SK-N-SH treated with all-trans-retinoic acid at 6 μM for 48 hours (cell line): ENCODE measurements around the gene PLAAT4.
A peak's percentile ranks its signal among the peaks of the same experiment; 100 is the strongest.

ENCODE experiments used
- ATAC-seq: fragments of 200-7000 bp; cut with Tn5 transposase; 3 replicates; pipeline ENCODE4 v1.9.1; 2020; ENCODE audit warnings: mild to moderate bottlenecking, moderate library complexity
- ARNTL ChIP-seq: fragments of 450-650 bp; formaldehyde crosslinking; IDR thresholded peaks from 2 replicates; pipeline ENCODE4 v1.5.0; 2020; ENCODE audit warnings: low read depth, mild to moderate bottlenecking, moderate library complexity, borderline replicate concordance
- BACH2 ChIP-seq: fragments of 250-450 bp; sonication (Bioruptor Pico); IDR thresholded peaks from 2 replicates; pipeline ENCODE4 v1.9.0; 2021; ENCODE audit warnings: mild to moderate bottlenecking, borderline replicate concordance
- CREB5 ChIP-seq: fragments of 250-450 bp; sonication (Bioruptor Pico); IDR thresholded peaks from 2 replicates; pipeline ENCODE4 v1.5.1; 2020; ENCODE audit warnings: low read depth, mild to moderate bottlenecking, moderate library complexity
- CSDC2 ChIP-seq: fragments of 250-450 bp; sonication (Bioruptor Pico); IDR thresholded peaks from 2 replicates; pipeline ENCODE4 v1.5.0; 2020; ENCODE audit warnings: mild to moderate bottlenecking, moderate library complexity
- ESRRG ChIP-seq: fragments of 250-450 bp; sonication (Bioruptor Pico); IDR thresholded peaks from 2 replicates; pipeline ENCODE4 v1.6.1; 2021; ENCODE audit warnings: mild to moderate bottlenecking
- GLIS3 ChIP-seq: fragments of 250-450 bp; sonication (Bioruptor Pico); IDR thresholded peaks from 2 replicates; pipeline ENCODE4 v1.5.0; 2020; ENCODE audit warnings: mild to moderate bottlenecking, moderate library complexity
- ISL1 ChIP-seq: fragments of 250-450 bp; sonication (Bioruptor Pico); IDR thresholded peaks from 2 replicates; pipeline ENCODE4 v2.1.2; 2022; ENCODE audit warnings: mild to moderate bottlenecking, moderate library complexity
- OSR1 ChIP-seq: fragments of 250-450 bp; sonication (Bioruptor Pico); IDR thresholded peaks from 2 replicates; pipeline ENCODE4 v1.8.0; 2022; ENCODE audit warnings: moderate library complexity, mild to moderate bottlenecking, inconsistent platforms
- PATZ1 ChIP-seq: fragments of 250-450 bp; sonication (Bioruptor Pico); IDR thresholded peaks from 2 replicates; pipeline ENCODE4 v1.8.0; 2020; ENCODE audit warnings: mild to moderate bottlenecking, moderate library complexity, borderline replicate concordance
- PPARA ChIP-seq: fragments of 250-450 bp; sonication (Bioruptor Pico); IDR thresholded peaks from 2 replicates; pipeline ENCODE4 v1.5.0; 2020; ENCODE audit warnings: mild to moderate bottlenecking, borderline replicate concordance
- RARB ChIP-seq: fragments of 250-450 bp; sonication (Bioruptor Pico); IDR thresholded peaks from 2 replicates; pipeline ENCODE4 v1.8.0; 2021; ENCODE audit warnings: mild to moderate bottlenecking, moderate library complexity
- SNAI2 ChIP-seq: fragments of 250-450 bp; sonication (Bioruptor Pico); IDR thresholded peaks from 2 replicates; pipeline ENCODE4 v1.5.0; 2020; ENCODE audit warnings: mild to moderate bottlenecking, moderate library complexity
- TCF4 ChIP-seq: fragments of 250-450 bp; sonication (Bioruptor Pico); IDR thresholded peaks from 2 replicates; pipeline ENCODE4 v1.8.0; 2021; ENCODE audit warnings: mild to moderate bottlenecking, moderate library complexity, borderline replicate concordance
- ZC3H10 ChIP-seq: fragments of 250-450 bp; sonication (Bioruptor Pico); IDR thresholded peaks from 2 replicates; pipeline ENCODE4 v1.5.1; 2021; ENCODE audit warnings: mild to moderate bottlenecking, moderate library complexity
- ZFP3 ChIP-seq: fragments of 250-450 bp; sonication (Bioruptor Pico); IDR thresholded peaks from 2 replicates; pipeline ENCODE4 v1.5.0; 2020; ENCODE audit warnings: mild to moderate bottlenecking, moderate library complexity
- ZFP30 ChIP-seq: fragments of 450-650 bp; formaldehyde crosslinking; IDR thresholded peaks from 2 replicates; pipeline ENCODE4 v1.5.0; 2022; ENCODE audit warnings: mild to moderate bottlenecking, moderate library complexity
- ZNF565 ChIP-seq: fragments of 450-650 bp; formaldehyde crosslinking; conservative IDR thresholded peaks from 2 replicates; pipeline ENCODE4 v1.5.0; 2020; ENCODE audit warnings: low read depth, mild to moderate bottlenecking, moderate library complexity
- ZNF70 ChIP-seq: fragments of 450-650 bp; formaldehyde crosslinking; IDR thresholded peaks from 2 replicates; pipeline ENCODE4 v1.5.0; 2020; ENCODE audit warnings: mild to moderate bottlenecking, moderate library complexity
- TF ChIP-seq, protein P1 (sequence below): fragments of 250-450 bp; sonication (Bioruptor Pico); IDR thresholded peaks from 2 replicates; pipeline ENCODE4 v1.5.1; 2021; ENCODE audit warnings: mild to moderate bottlenecking, moderate library complexity
- TF ChIP-seq, protein P2 (sequence below): fragments of 250-450 bp; sonication (Bioruptor Pico); IDR thresholded peaks from 2 replicates; pipeline ENCODE4 v1.8.0; 2021; ENCODE audit warnings: low read depth, mild to moderate bottlenecking, moderate library complexity, borderline replicate concordance

Gene PLAAT4

DNA sequence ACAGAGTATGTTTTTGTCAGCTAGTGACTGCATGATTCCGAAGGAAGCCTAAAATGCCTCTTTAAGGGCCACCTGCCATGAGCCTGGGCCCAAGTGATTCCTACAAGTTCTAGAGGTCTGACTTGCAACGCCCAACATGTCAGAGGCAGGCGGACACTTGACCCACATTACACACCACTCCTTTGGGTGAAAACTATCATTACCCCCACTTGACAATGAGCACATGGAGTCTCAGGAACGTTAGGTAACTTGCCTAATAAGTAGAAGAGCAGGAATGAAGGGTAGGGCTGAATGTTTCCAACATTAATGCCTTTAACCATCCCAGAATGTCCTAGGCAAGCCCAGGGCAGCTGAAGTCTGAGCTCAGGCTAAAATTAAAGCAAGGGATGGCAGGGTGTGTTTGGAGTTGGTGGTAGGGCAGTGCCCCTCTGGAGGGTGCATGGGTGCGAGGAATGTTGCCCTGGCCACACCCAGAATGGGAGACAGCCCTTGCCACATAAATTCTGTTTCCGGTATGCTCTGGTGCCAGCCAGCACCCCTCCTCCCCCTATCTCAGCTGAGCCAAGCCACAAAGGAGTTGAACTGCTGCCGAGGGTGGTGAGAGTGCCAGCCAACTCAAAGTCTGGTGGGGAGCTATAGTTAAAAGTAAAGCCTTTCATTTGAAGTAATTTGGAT is 24.0 kb downstream of the PLAAT4 start:
- TF ChIP-seq PATZ1 (CRISPR knock-in tag) (no peak), CSDC2 (no peak)
- peak; percentile 48; the same call in 2 of the 3 replicates for ATAC-seq

- ATAC-seq, result no peak
- TF ChIP-seq RARB (CRISPR knock-in tag) (no peak), ZNF70 (CRISPR knock-in tag) (no peak), PPARA (no peak), CREB5 (CRISPR knock-in tag) (no peak), ARNTL (CRISPR knock-in tag) (no peak), TCF4 (no peak), PATZ1 (CRISPR knock-in tag) (no peak), SNAI2 (CRISPR knock-in tag) (no peak), ZC3H10 (CRISPR knock-in tag) (no peak), OSR1 (CRISPR knock-in tag) (no peak), ZFP3 (CRISPR knock-in tag) (no peak), BACH2 (CRISPR knock-in tag) (no peak), ISL1 (CRISPR knock-in tag) (no peak)
- TF ChIP-seq, all 23 proteins: peak for 0
Observed at GRCh38 chr11:63563201-63564055, 26.8 kb downstream of the PLAAT4 start, which contains the start of gene PLAAT2. PLAAT2 (minus strand) TSS chr11:63563379; CDS start chr11:63563324, 55 bp downstream.

DNA sequence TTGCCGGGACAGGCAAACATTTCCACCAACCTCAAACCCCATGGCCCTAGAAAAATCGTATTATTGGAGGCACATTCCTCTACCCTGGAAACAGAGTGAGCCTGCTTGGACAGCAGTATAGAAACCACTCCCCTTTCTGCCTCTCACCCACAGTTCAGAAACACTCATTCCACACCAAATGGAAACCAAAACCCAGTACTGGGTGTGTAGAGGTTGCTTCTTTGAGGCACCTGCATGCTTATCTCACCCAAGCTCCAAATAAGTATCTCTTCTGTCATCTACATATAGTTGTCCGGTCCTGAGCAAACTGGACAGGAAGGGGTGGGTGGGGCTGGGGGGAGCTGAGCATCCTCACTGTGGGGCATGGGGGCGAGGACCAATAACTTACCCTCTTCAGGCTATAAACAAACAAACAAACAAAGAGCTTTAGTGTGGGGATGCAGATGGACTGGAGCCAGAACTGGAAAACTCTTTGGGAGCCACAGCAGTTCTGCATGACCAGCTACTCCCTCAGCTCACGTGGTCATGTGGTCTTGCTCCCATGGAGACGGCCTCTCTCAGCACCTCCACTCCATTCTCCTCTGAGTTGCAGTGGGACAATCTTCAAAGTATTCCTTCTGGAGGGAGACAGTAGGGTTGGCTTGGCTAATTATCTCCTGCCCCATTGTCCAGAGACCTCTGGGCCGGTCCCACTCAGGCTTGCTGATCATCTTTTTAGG is 27.6 kb downstream of the PLAAT4 start:
- ATAC-seq, result no peak
- TF ChIP-seq ZC3H10 (CRISPR knock-in tag), result no peak
- no peak for TF ChIP-seq RARB (CRISPR knock-in tag)
- TF ChIP-seq GLIS3 (CRISPR knock-in tag), result no peak
- TF ChIP-seq, protein P1, sequence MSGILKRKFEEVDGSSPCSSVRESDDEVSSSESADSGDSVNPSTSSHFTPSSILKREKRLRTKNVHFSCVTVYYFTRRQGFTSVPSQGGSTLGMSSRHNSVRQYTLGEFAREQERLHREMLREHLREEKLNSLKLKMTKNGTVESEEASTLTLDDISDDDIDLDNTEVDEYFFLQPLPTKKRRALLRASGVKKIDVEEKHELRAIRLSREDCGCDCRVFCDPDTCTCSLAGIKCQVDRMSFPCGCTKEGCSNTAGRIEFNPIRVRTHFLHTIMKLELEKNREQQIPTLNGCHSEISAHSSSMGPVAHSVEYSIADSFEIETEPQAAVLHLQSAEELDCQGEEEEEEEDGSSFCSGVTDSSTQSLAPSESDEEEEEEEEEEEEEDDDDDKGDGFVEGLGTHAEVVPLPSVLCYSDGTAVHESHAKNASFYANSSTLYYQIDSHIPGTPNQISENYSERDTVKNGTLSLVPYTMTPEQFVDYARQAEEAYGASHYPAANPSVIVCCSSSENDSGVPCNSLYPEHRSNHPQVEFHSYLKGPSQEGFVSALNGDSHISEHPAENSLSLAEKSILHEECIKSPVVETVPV, result no peak
- no peak for TF ChIP-seq ZFP30 (CRISPR knock-in tag)
- TF ChIP-seq SNAI2 (CRISPR knock-in tag), result no peak
- TF ChIP-seq CSDC2, result no peak
- no peak for TF ChIP-seq PATZ1 (CRISPR knock-in tag)
- TF ChIP-seq ESRRG (CRISPR knock-in tag), result no peak
- no peak for TF ChIP-seq ARNTL (CRISPR knock-in tag)
- no peak for TF ChIP-seq ZNF565 (CRISPR knock-in tag)
- TF ChIP-seq PPARA, result no peak
- no peak for TF ChIP-seq ZFP3 (CRISPR knock-in tag)
- TF ChIP-seq, protein P2, sequence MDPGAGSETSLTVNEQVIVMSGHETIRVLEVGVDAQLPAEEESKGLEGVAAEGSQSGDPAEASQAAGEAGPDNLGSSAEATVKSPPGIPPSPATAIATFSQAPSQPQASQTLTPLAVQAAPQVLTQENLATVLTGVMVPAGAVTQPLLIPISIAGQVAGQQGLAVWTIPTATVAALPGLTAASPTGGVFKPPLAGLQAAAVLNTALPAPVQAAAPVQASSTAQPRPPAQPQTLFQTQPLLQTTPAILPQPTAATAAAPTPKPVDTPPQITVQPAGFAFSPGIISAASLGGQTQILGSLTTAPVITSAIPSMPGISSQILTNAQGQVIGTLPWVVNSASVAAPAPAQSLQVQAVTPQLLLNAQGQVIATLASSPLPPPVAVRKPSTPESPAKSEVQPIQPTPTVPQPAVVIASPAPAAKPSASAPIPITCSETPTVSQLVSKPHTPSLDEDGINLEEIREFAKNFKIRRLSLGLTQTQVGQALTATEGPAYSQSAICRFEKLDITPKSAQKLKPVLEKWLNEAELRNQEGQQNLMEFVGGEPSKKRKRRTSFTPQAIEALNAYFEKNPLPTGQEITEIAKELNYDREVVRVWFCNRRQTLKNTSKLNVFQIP (CRISPR knock-in tag), result no peak
